AG09319 (cell line): ENCODE results near the gene TGM4.
"Not testable (repeated sequence)": the region's sequence is repeated elsewhere in the genome, so short reads cannot be mapped to it uniquely, and the experiment has no call there.

ENCODE experiments used
- DNase-seq: peaks from one replicate; pipeline ENCODE4 v3.0.0-alpha.2; 2010; ENCODE audit warnings: low read depth; ENCODE audit errors: extremely low read depth
- TF ChIP-seq, protein P1 (sequence below): IDR thresholded peaks from 2 replicates; pipeline ENCODE4 v1.5.1; 2011; ENCODE audit warnings: low read depth, mild to moderate bottlenecking, inconsistent platforms, low read length, moderate library complexity

TGM4 gene

DNA sequence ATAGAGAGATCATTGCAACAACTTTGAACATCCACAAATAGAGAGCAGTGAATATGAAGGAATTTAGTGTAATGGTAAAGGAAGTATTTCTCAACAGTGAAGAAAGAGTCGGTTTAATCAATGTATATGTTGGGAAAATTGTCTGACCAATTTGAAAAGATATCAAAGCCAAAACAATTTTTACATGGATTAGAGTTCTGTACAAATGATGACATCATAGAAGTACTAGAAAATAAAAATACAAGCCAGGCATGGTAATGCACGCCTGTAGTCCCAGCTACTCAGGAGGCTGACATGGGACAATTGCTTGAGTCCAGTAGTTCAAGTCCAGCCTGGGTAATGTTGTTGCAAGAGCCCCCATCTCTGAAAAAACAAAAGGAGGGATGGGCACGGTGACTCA lies 38.7 kb upstream of the TGM4 start:
- DNase-seq: no peak
- TF ChIP-seq, protein P1, sequence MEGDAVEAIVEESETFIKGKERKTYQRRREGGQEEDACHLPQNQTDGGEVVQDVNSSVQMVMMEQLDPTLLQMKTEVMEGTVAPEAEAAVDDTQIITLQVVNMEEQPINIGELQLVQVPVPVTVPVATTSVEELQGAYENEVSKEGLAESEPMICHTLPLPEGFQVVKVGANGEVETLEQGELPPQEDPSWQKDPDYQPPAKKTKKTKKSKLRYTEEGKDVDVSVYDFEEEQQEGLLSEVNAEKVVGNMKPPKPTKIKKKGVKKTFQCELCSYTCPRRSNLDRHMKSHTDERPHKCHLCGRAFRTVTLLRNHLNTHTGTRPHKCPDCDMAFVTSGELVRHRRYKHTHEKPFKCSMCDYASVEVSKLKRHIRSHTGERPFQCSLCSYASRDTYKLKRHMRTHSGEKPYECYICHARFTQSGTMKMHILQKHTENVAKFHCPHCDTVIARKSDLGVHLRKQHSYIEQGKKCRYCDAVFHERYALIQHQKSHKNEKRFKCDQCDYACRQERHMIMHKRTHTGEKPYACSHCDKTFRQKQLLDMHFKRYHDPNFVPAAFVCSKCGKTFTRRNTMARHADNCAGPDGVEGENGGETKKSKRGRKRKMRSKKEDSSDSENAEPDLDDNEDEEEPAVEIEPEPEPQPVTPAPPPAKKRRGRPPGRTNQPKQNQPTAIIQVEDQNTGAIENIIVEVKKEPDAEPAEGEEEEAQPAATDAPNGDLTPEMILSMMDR: no peak

DNA sequence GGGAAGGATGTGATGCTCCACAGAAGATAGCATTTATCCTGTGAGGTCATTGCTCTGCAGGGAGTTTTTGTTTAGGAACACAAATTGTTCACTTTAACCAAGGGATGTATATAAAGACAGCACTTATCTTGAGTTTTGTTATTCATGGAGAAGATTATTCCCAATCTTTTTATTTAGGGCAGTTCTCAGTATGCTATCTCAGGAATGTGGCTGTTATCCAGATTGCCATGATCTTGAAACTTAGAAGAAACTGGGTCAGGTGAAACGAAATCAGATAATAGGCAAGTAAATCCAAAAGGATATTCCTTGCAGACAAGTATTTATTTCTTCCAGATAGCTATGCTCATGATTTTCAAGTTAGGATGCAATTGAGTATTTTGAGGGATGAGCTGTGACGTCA lies 32.0 kb upstream of the TGM4 start:
- TF ChIP-seq, protein P1: no peak
- DNase-seq: no peak

DNA sequence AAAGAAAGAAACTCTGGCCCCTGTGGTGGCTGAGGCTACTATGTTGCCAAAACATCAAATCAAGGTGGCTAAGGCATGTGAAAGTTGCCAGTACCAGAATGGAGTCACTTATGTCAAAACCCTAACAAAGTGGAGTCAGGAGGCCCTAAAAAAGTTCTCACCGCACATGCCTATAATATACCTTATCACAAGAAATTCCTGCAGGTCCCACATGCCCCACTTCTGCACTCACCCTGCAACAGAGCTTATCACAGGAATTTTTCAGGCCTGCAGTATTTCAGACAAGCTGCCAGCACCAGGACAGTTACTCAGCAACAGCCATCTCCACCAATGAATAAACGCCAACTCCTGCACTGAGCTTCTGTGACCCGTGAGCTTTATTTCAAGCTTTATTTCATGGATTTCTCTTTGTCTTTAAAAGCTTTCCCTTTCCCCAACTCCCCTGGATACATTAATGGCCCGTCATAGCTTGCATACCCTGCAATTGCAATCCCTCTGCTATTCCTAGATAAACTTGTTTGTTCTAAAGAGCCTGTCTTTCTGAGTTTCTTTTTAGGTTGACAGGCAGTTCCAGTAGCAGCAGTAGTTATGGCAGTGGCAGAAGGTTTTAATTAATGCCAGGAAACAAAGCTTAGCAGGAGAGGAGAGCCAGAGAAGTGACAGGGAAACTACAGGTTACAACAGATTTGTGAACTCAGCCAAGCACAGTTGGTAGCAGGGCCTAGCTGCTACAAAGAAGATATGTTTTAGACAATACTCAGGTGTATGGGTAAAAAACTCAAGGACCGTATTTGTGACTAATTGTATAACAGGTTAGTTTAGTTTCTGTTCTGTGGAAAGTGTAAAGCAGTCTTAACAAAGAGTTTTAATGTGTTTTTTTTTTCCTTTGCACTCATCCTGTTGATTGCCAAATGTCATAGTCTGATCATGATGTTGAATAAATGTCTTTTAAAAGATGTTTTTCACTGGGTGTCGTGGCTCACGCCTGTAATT lies 28.6 kb upstream of the TGM4 start:
- no peak for DNase-seq

DNA sequence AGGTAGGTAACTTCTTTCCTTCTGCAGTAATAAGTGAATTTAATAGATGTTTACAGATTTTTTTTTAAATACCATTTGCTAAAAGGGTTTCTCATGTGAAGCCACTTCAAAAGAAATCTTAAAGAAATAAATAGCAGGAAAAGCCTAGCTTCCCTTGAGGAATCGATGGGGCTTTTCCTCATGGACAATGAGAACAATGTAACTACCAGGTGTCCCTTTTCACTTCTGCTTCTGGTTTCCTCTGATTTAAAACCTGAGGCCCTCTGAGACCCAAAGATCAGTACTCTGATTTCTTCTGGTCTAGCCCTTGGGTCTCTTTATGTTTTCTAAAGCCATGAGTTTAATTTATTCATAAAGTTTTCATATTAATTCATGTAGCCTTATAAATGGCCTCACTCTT lies 25.8 kb upstream of the TGM4 start:
- TF ChIP-seq, protein P1: no peak

More for the DNA sequence above, 28.6 kb upstream of the TGM4 start:
- TF ChIP-seq, protein P1: no peak

DNA sequence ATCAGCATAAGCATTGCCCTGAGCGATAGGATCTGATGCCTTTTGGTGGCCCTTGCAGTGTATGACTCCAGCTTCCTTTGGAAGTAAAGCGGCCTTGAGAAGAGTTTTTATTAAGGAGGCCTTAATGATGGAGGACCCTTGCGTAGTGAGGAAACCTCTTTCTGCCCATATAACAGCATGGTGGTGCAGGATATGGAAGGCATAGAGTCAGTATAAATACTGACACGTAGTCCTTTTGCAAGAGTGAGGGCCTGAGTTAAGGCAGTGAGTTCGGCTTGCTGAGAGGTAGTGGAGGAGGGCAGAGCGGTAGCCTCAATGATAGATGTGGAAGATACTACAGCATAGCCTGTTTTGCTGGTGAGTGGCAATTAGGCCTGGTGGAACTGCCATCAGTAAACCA lies 17.7 kb upstream of the TGM4 start:
- DNase-seq: not testable (repeated sequence)

More for the DNA sequence above, 25.8 kb upstream of the TGM4 start:
- no peak for DNase-seq

DNA sequence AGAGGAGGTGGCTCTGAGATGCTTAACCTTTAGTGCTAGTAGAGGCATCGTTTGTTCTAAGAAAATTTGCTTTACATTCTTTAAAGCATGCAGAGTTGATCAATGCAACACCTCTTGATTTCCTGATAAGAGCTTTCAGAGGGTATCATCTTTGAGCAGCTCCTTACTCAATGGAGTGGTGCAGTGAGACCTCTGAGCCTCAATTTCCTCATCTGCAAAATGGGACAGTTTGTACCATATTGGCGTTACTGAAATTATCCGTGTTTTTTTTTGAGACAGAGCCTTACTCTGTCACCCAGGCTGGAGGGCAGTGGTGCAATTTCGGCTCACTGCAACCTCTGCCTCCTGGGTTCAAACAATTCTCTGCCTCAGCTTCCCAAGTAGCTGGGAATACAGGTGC lies 14.3 kb upstream of the TGM4 start:
- TF ChIP-seq, protein P1: no peak
- DNase-seq: no peak

DNA sequence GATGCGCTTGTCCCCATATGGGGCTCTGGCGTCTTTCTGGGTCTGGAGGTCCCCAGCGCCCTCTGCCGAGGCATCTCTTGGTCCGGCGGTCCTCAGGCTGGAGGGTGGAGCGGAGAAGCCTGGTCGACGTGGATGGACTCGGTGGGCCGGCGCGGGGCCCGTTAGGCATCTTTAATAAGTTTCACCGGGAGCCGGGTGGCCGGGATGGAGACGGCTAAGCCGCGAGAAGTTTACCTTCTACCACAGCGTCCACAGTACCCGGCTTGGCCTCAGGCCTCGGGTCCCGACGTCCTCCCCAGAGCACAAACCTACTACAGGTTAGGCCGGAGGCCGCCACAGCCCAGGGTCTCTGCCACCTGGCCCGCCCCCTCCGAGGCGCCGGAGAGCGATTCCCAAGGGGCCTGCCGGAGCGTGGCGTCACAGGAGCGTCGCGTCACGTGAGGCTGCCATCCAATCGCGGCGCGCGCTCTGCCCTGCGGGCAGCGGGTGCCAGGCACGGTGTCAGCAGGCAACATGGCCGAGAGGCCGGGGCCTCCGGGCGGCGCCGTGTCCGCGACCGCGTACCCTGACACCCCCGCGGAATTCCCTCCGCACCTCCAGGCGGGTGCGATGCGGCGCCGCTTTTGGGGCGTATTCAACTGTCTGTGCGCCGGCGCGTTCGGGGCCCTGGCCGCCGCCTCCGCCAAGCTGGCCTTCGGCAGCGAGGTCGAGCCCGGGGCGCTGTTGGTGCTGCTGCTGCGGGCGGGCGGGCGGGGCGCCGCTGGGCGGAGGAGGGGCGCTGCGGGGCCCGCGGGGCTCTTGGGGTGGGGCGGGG lies 12.8 kb upstream of the TGM4 start, which contains the start of gene TMEM42:
Gene TMEM42 (plus strand): TSS at position 501 of the 814 bp plus-strand sequence. CDS start 13 bp downstream, at position 514.
- TF ChIP-seq, protein P1: peak; percentile 41
- peak; percentile 79 for DNase-seq
